TTC549 (cell line): Measurements from ENCODE around the gene LIN37.
"Not testable (repeated sequence)": the region's sequence is repeated elsewhere in the genome, so short reads cannot be mapped to it uniquely, and the experiment has no call there.

ENCODE experiments used
- FAIRE-seq: peaks from 2 replicates; lab custom pipeline; 2012; peaks lifted over from hg19 to GRCh38; lab: Jason Lieb, UNC

Gene LIN37

GRCh38 chr19:35790981-35791813 lies 42.8 kb downstream of the LIN37 start:
- no peak for FAIRE-seq

- FAIRE-seq: no peak
Measured at GRCh38 chr19:35791814-35792279, 43.5 kb downstream of the LIN37 start.

DNA sequence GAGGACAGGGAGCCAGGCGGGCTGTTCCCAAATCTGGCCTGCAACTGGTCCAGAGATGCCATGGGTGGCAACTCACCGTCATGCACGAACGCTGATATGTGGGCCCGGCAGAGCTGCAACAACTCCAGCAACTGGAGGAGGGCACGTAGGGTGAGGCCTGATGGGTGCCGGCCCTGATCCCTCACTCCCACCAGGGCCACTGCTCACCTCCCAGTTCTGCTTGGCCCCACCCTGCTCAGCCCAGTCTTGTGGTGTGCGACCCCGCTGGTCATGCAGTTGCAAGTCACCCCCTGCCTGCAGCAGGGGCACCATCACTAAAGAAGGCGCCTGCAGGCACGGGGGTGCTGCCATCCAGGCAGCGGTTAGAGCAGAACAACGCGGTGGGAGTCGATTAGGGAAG lies 43.9 kb downstream of the LIN37 start:
- no peak for FAIRE-seq

- no peak for FAIRE-seq
Measured at GRCh38 chr19:35792888-35793287, 44.5 kb downstream of the LIN37 start.

GRCh38 chr19:35793381-35794165 lies 45.2 kb downstream of the LIN37 start:
- FAIRE-seq: no peak

- FAIRE-seq: not testable (repeated sequence)
Measured at GRCh38 chr19:35795564-35795963, 47.2 kb downstream of the LIN37 start.

- no peak for FAIRE-seq
Measured at GRCh38 chr19:35796645-35797542, 48.5 kb downstream of the LIN37 start.

DNA sequence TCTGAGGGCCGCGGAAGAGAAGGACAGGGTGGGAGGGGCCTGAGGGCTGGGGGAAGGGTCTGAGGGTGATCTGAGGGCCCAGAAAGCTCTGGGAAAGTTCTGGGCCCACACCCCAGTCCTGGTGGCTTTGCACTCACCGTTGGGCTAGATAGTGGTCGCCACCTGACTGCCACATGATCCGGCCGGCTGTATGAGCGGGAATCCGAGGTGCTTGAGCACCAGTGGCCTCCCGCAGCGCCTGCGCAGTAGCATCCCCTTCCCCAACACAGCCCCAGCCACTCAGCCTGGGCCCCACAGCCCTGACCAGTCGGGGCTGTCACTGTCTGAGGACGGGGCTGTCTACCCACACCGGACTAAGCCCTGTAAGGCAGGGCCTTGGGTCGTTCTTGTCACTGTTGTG lies 49.3 kb downstream of the LIN37 start:
- FAIRE-seq: no peak

DNA sequence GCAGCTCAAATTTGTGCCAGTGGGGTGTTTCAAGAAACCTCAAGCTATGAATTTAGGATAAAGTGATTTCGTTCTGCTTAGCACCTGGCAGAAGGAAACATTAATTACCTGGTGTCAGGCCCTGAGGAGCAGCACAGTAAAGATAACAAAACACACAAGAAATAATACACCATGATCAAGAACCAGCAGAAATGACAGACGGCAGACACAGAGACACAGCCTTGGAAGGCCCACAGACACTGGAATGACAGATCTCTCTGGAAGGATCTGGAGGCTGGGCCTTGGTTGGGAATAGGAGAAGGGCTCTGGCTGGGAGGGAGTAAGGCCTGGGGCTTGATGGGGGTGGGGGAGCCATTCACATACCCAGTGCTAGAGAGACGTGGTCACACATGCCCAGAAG lies 53.5 kb downstream of the LIN37 start:
- no peak for FAIRE-seq
